Psoas muscle (tissue), 8 donors: ENCODE results near the gene SLC39A1. TPM values are rescaled to one million over a fixed set of nuclear protein-coding genes. Genes with fewer than 3 reads are reported as not detected.

Source experiments
- ATAC-seq, 4 donors: fragments of 200-7000 bp; cut with Tn5 transposase; one replicate each; pipeline ENCODE4 v1.9.1; 2020; ENCODE audit warnings: moderate library complexity in 3 of 4, mild to moderate bottlenecking in 2 of 4
- DNase-seq, 2 donors: peaks; one replicate each; pipeline ENCODE4 v3.0.0-alpha.2; 2020
- H3K27ac ChIP-seq: fragments of 200-600 bp; one replicate; pipeline ENCODE4 v1.8.0; 2022
- H3K27me3 ChIP-seq, 3 donors: fragments of 200-600 bp in 1 of 3; one replicate each; pipeline versions ENCODE4 v1.6.1 to v1.8.0; 2013 to 2022; ENCODE audit warnings: low read length in 2 of 3, mild to moderate bottlenecking in 2 of 3, moderate library complexity in 1 of 3; ENCODE audit not compliant: insufficient read depth in 3 of 3
- H3K36me3 ChIP-seq, 2 donors: fragments of 200-600 bp in 1 of 2; one replicate each; pipeline versions ENCODE4 v1.6.1 to v1.8.0; 2013 to 2022; ENCODE audit warnings: low read depth in 1 of 2, mild to moderate bottlenecking in 1 of 2, moderate library complexity in 1 of 2; ENCODE audit not compliant: insufficient read depth in 1 of 2
- H3K4me1 ChIP-seq: fragments of 200-600 bp; one replicate; pipeline ENCODE4 v1.8.0; 2022
- H3K4me3 ChIP-seq: fragments of 200-600 bp; one replicate; pipeline ENCODE4 v1.8.0; 2022; ENCODE audit warnings: mild to moderate bottlenecking
- H3K9me3 ChIP-seq: fragments of 200-600 bp; one replicate; pipeline ENCODE4 v1.8.0; 2022
- CTCF ChIP-seq: fragments of 200-600 bp; IDR thresholded peaks from one replicate; pipeline ENCODE4 v1.8.0; 2022; ENCODE audit warnings: antibody characterized with exemption
- WGBS, 3 donors: extraction: QIAGEN DNeasy Blood & Tissue Kit; methylation state at CpG; one replicate each; pipeline versions ENCODE4 v1.1.6 to v1.1.7; 2013; 5-methylcytosine and 5-hydroxymethylcytosine counted together
- intact Hi-C, 2 donors: fragments of 100-400 bp; cut with DNase I; formaldehyde crosslinking; loops; one replicate each; pipeline versions ENCODE4 v1.11.0 to v1.14.2; 2022
- polyA plus RNA-seq, 3 donors: library from polyadenylated mRNA; stranded (reverse); fragments of 200-250 nt; gene quantifications; one replicate each; pipeline ENCODE4 v1.2.3, GENCODE V29; 2013
- total RNA-seq, 4 donors: library from RNA; stranded (reverse); fragmentation: NEBNext Ultra II Directional in 2 of 4; extraction: Animal tissue kit (Norgen Biotek cat#: 25700) in 2 of 4; gene quantifications; one replicate each; pipeline versions ENCODE4 v1.2.1 to v1.2.4, GENCODE V29; 2021 to 2023
- donor health status: healthy with polysubstance abuse.
- donor health status: DM: no; HTN: no; CAD: no; lungs with moderate emphysema.
- donor health status: Bipolar disorder and iron deficiency.
- donor health status: healthy.
- donor health status: DM: yes; HTN: yes; CAD: no.
- donor health status: DM: no; HTN: no; CAD: no.
- donor health status: DM: no; HTN: no; CAD: no.
- donor health status: DM: yes; HTN: yes; CAD: no.

SLC39A1 gene
- total and polyA plus RNA-seq, 7 donors: 21.9 to 85.3 (median 46.7) TPM

- no peak for DNase-seq
- intact Hi-C loops: no loop called here
- TF ChIP-seq CTCF: no peak
- Histone ChIP-seq H3K4me3 (no peak overlapping the region), H3K9me3 (no peaks in the 10 kb centered on the region), H3K36me3 (peaks cover 13 to 100% of the 10 kb centered on the region in 2 donors), H3K27me3 (no peaks in the 10 kb centered on the region), H3K4me1 (no peaks in the 10 kb centered on the region), H3K27ac (no peak overlapping the region)
- 88 to 92% (median 90%) methylated on average over 9 of the region's 9 CpGs for WGBS, 3 donors
- ATAC-seq: no peak
Observed at GRCh38 chr1:153934746-153935145, 28.6 kb downstream of the SLC39A1 start.

GRCh38 chr1:153933955-153934354 is 29.4 kb downstream of the SLC39A1 start:
- H3K9me3 ChIP-seq: no peaks in the 10 kb centered on the region
- H3K27ac ChIP-seq: no peak overlapping the region
- H3K36me3 ChIP-seq: peaks cover 13 to 100% of the 10 kb centered on the region in 2 donors
- 92 to 96% (median 96%) methylated on average over 11 of the region's 11 CpGs for WGBS, 3 donors
- no peaks in the 10 kb centered on the region for H3K27me3 ChIP-seq
- TF ChIP-seq CTCF: no peak
- no peaks in the 10 kb centered on the region for H3K4me1 ChIP-seq
- H3K4me3 ChIP-seq: no peak overlapping the region
- no peak for ATAC-seq
- DNase-seq: no peak
- intact Hi-C loops: no loop called here

- H3K36me3 ChIP-seq: peaks cover 13 to 97% of the 10 kb centered on the region in 2 donors
- no peak for DNase-seq
- no peak for TF ChIP-seq CTCF
- H3K27me3 ChIP-seq: no peaks in the 10 kb centered on the region
- H3K9me3 ChIP-seq: no peaks in the 10 kb centered on the region
- no peak overlapping the region for H3K27ac ChIP-seq
- no peak for ATAC-seq
- intact Hi-C loops: no loop called here
- H3K4me3 ChIP-seq: no peak overlapping the region
- H3K4me1 ChIP-seq: no peaks in the 10 kb centered on the region
- 86 to 93% (median 93%) methylated on average over 9 to 14 of the region's 14 CpGs for WGBS, 3 donors
Observed at GRCh38 chr1:153933430-153933829, 29.9 kb downstream of the SLC39A1 start.

GRCh38 chr1:153932156-153933131 is 30.9 kb downstream of the SLC39A1 start:
- Histone ChIP-seq H3K4me1 (no peaks in the 10 kb centered on the region), H3K9me3 (no peaks in the 10 kb centered on the region), H3K36me3 (peaks cover 13 to 87% of the 10 kb centered on the region in 2 donors), H3K27me3 (no peaks in the 10 kb centered on the region), H3K4me3 (no peak overlapping the region), H3K27ac (no peak overlapping the region)
- no peak for DNase-seq
- ATAC-seq: no peak
- TF ChIP-seq CTCF: no peak
- 92 to 94% (median 93%) methylated on average over 17 to 18 of the region's 18 CpGs for WGBS, 3 donors
- intact Hi-C loops: no loop called here
